Bronchial epithelial cell (primary cell): ENCODE results near the gene NAT8L. TPM values are rescaled to one million over a fixed set of nuclear protein-coding genes. Genes with fewer than 3 reads are reported as not detected.
"Not testable (repeated sequence)": the region's sequence is repeated elsewhere in the genome, so short reads cannot be mapped to it uniquely, and the experiment has no call there.

Source experiments
- DNase-seq: peaks from one replicate; pipeline ENCODE4 v3.0.0-alpha.2; 2010; ENCODE audit warnings: low read depth
- FAIRE-seq: peaks from 2 replicates; lab custom pipeline; 2011; peaks lifted over from hg19 to GRCh38; lab: Jason Lieb, UNC
- H3K27me3 ChIP-seq: 2 replicates; pipeline ENCODE4 v1.5.1; 2011; ENCODE audit warnings: low read length; ENCODE audit not compliant: control insufficient read depth, insufficient read depth
- H3K36me3 ChIP-seq: 2 replicates; pipeline ENCODE4 v1.5.1; 2011; ENCODE audit warnings: low read length; ENCODE audit not compliant: control insufficient read depth, insufficient read depth
- H3K4me3 ChIP-seq: 2 replicates; pipeline ENCODE4 v1.5.1; 2011; ENCODE audit warnings: mild to moderate bottlenecking, low read depth, low read length, control low read depth
- CTCF ChIP-seq: IDR thresholded peaks from 2 replicates; pipeline ENCODE4 v1.5.1; 2011; ENCODE audit warnings: mild to moderate bottlenecking, moderate library complexity, low read length, control low read depth, inconsistent platforms; ENCODE audit not compliant: insufficient read depth, severe bottlenecking
- total RNA-seq: library from RNA; depleted of rRNA; stranded (reverse); fragments of >200 nt; gene quantifications from 2 replicates; pipeline ENCODE4 v1.2.1, GENCODE V29; 2014

The NAT8L gene
- not detected in 2 replicates for total RNA-seq

GRCh38 chr4:2059046-2059725 is at the start of gene NAT8L:
Gene NAT8L (plus strand): TSS chr4:2059327. CDS start chr4:2059512, 185 bp downstream.
- DNase-seq: no peak

GRCh38 chr4:2009651-2010233 is 49.4 kb upstream of the NAT8L start:
- no peak for FAIRE-seq
- Histone ChIP-seq H3K4me3 (peak overlapping the region; percentile 100), H3K36me3 (no peaks in the 10 kb centered on the region), H3K27me3 (no peaks in the 10 kb centered on the region)
- TF ChIP-seq CTCF: peak; percentile 31
- peak; percentile 40 for DNase-seq

More at GRCh38 chr4:2059046-2059725, at the start of gene NAT8L:
- H3K36me3 ChIP-seq: no peaks in the 10 kb centered on the region
- no peak for FAIRE-seq
- no peak within 1 kb of the TSS for H3K4me3 ChIP-seq
- peaks cover 15% of the 10 kb centered on the region for H3K27me3 ChIP-seq
- no peak for TF ChIP-seq CTCF

GRCh38 chr4:2011583-2011982 is 47.5 kb upstream of the NAT8L start:
- no peak for FAIRE-seq

GRCh38 chr4:2015008-2015407 is 44.1 kb upstream of the NAT8L start:
- Histone ChIP-seq H3K36me3 (no peaks in the 10 kb centered on the region), H3K27me3 (no peaks in the 10 kb centered on the region), H3K4me3 (no peak overlapping the region)
- DNase-seq: no peak
- TF ChIP-seq CTCF: no peak
- no peak for FAIRE-seq

More at GRCh38 chr4:2011583-2011982, 47.5 kb upstream of the NAT8L start:
- Histone ChIP-seq H3K4me3 (no peak overlapping the region), H3K27me3 (no peaks in the 10 kb centered on the region), H3K36me3 (no peaks in the 10 kb centered on the region)
- no peak for DNase-seq
- TF ChIP-seq CTCF: no peak

GRCh38 chr4:2021358-2022018 is 37.6 kb upstream of the NAT8L start:
- H3K4me3 ChIP-seq, FAIRE-seq, H3K27me3 ChIP-seq, DNase-seq, H3K36me3 ChIP-seq: not testable (repeated sequence)

- FAIRE-seq (no peak), DNase-seq (no peak)
- no peak for TF ChIP-seq CTCF
- Histone ChIP-seq H3K4me3 (no peak overlapping the region), H3K36me3 (no peaks in the 10 kb centered on the region), H3K27me3 (peaks cover 5% of the 10 kb centered on the region)
These were observed 34.4 kb upstream of the NAT8L start for GRCh38 chr4:2024683-2025082.
